ELR (cell line): ENCODE measurements around the gene LMX1A.

Source experiments
- DNase-seq: peaks from one replicate; pipeline ENCODE4 v3.0.0-alpha.2; 2015; ENCODE audit warnings: low read depth

LMX1A gene

DNA sequence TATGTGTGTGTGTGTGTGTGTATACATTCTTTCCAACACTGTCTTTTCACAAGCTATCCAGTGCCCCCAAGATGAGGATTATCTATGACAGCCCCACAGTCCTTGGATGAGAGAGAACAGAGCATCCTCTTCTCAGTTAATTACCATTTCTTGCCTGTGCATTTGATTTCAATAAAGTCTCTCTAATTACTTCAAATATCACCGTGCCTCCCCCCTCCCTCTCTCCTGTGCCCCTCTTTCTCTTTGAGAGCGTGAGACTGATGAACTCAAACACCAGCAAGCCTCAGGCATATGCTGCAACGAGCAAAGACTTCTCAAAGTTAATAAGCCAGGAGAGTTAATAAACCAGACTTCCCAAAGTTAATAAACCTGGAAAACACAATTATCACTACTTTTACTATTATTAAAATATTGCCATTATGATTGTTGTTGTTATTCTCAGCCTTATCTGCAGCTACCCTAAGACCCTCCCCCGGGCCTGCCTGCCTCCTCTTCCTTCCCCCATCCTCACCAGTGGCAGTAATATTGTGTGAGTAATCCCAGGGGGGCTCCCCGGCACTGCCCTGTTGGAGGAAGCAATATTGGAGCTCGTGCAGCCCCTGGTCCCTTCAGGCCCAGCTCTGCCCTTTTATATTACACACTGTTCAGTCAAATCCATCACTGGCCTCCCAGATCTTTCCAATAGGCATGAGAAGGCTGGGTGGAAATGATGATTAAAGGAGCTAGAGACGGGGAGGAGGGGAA, 30.9 kb downstream of the LMX1A start:
- no peak for DNase-seq

DNA sequence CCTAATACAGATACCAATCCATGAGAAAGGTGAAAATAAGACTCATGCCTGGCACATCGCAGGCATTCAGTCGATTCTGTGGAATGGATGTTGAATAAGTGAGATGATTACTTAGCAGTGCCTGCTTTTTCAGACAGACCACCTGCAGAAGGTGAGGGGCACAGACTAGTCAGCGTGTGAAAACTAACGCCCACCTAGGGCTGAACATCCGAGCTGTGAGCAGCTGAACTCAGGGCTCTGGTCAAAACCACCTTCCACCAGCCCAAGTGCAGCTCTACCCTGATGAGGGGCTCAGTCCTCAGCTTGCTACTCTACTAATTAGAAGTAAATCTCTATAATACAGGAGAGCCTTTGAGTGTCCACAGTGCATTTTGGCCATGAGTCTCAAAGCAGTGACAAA, 32.5 kb downstream of the LMX1A start:
- no peak for DNase-seq

DNA sequence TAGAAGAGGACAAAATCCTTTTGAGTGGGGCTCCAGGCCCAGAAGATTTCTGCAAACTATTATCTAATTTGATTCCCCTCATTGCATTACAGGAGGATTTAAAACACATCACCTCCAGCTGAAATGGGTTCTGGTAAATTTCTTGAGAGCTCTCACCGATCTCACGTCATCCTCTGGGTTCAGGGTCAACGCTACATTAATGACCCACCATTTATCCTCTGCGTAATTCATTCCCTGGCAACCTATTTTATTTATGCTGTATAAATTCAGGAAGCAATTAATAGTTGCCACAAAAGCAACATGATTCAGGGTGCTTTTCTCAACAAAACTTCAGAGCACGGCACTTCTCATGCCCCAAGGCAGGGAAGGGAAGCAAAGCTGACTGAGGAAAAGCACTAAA, 38.9 kb downstream of the LMX1A start:
- DNase-seq = no peak

DNA sequence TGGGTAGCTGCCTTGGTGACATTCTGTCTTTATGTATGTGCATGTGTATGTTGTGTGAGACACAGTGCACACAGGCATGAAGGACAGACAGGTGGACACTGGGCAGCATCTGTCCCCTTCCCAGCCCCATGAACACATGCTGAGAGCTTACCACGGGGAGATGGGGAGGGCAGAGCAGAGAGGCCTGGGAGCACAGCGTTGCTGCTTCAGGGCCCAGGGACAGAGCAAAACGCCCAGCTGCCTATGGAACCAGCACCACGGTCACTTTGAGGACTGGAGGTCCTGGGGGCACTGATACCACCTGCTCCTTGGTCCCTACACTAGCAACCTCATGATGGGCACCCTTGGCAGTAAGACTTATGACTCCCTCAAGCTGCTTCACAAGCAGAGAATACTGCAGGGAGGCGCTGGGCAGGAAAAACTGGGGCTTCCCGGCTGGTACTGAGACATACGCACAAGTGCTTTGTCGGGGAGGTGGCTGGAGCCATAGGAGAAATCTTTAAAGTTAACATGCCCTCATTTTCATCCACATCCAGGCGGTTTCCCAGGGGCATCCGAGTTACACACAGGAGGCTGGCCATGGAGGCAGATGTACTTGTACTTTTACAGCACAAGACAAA, 40.3 kb downstream of the LMX1A start:
- DNase-seq = no peak

DNA sequence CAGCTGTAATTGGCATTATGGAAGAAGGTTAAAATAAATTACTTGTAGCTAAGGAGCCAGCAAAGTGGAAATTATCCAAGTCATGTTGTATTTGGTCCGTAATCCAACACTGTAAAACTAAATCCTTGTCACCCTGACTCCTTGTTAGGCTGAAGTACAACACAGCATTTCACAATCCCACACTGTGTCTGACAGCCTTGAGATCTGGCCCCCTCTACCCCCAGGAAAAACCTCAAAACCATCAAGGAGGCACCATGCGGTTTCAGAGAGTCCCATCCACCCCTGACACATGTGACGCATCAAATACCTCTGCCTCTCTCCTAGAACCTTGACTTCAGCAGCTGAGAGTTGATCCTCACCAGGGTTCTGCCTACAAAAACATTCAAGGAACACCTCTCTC, 41.0 kb downstream of the LMX1A start:
- DNase-seq = no peak

DNA sequence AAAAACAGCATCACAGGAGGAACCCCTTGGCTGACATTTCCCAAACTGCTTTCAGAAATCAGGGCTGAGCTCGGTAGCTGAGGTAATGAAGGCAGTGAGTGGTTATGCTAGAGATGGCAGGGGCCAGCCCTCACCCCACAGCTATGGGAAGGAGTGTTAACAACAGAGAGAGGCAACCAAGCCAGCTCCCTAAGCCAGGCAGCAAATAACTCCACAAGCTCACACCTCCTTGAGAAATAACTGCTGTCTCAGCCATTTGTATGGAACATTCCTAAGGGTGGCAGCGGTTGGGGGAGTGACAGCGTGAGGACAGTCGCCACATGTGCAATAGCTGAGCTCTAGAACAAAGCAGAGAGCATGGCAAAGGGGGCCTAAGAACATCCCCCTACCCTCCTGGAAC, 42.6 kb downstream of the LMX1A start:
- DNase-seq = no peak

DNA sequence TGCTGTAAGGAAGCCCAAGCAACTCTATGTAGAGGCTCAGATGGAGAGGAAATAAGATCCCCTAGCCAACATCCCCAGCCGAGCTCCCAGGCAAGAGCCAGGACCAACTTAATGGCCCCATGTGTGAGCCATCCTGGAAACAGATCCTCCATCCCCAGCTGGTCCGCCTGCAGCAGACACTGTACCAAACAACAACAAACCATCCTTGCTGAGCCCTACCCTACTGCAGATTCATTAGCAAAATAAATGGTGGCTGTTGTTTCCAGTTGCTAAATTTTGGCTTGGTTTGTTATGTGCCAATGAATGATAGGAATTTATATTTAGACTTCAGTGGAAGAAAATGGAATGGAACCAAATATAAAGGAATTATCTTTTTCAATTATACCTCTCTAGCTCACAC, 43.9 kb downstream of the LMX1A start:
- DNase-seq = no peak

DNA sequence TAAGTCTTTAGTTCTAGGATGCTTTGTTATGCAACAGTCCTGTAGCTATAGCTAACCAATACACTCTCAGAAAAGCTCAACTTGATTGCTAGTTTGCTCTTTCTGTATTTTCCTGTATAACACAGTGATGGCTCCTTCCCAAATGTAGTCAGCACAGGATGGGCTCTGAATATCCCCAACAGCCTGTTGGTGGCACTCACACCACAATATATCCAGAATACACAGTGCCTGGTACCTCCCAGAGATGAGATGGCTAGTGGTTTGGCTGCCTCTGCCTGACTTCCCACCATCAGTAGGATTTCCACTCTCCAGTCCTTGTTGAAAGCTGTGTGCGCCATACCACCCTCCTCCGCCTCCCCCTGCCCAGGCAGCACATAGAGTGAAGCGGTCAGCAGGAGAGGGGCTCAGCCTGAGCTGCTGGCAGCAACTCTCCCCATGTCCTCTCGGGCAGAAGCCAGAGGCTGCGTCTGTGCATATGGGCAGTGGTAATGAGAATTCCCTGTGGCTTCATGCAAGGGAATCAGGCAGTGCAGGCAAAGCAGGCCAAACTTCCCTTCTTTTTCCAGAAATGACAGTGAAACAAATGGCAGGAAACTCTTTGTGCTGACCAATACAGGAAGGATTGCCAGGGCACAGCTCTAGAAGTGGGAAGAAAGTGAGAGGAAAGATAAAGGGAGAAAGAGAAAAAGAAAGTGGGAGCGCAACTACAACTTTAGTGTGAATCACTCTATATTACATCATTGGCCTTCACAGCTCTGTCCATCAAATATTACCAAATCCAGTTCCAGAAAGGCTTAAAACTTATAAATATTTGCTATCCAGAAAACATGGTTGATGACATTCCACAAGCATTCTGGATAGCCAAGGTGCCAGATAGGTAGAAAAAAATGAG, 49.7 kb downstream of the LMX1A start:
- no peak for DNase-seq

DNA sequence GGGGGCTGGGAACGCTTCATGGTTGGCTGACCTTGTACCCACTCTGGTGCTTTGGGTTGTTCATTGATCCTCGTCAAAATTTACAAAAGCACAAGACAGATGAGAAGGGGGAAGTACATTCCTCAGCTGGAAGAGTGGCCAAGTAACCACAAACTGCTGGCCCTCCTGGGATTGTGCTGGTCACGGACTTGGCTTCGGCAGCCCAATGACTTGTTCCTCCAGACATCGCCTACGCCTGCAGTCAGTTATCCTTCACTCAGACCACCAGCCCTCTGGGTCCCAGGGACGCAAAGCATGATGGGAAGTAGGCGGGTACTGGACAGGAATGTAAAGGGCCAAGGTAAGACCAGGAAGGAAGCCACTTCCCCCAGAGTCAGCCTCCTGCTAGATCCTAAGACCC, 53.1 kb downstream of the LMX1A start:
- DNase-seq = no peak

DNA sequence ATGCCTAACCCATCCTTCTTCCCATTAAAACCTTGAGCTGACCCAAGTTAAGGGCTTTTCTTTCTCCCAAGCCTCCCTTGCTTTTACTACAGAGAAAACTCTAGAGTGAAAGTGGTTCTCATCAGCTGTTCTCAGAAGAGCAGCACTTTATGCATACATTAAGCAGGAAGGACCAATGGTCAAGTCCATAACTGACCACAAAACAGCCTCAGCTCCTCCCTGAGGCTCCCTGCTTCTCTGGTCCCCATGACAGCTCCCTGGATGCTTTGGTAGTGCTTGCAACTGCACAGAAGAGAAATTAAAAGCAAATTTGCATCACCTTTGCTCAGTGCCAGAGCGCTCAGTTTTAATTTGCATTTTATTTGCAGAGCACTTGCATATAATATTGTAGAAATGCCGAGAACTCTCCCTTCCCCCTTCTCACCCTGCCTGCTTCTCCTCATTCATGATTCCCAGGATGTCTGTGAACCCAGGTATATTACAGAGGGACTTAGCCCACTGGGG, 56.1 kb downstream of the LMX1A start:
- DNase-seq = no peak

DNA sequence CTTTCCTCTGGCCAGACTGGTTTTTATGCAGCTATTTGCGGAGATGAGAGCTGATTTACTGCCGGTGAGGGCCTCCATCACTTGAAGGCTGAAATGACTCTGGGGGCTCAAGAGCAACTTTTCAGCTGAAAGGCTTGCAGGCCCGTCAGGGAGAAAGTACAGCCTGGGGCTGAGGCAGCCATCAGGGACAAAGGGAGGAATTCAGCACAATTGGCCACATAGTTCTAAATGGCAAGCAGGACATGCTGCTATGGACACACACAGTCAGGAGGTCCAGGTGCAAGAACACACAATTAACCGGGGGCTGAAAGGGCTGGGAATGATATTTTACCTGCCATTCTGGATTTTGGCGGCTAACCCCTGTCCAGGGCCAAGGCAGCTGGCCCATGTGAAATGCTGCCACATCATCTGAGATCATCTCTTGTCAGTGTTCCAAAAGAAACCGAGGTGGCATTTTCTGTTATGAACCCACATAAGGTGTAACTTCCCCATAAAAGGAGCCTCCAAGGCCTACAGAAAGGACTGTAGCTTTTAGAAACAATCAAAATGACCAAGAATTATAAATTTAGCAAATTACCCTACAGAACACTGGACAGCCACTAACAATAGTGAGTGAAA, 58.2 kb downstream of the LMX1A start:
- no peak for DNase-seq

DNA sequence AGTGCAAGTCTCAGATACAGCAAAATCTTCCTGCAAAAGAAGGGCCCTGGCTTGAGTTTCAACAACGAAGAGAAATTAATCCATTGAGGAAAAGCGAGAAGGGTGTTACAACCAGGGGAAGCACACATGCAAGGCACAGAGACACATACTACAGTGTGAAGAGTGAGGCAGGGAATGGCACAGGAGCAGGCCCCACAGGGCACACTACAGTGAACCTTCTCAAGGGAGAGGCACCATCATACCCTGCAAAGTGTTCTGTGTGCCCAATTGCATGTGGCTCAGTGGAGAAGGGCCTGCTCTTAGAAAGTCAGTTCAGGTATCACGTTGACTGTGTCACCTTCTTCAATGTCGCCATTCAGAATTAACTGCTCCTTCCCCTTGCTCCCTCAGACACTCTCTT, 60.3 kb downstream of the LMX1A start:
- no peak for DNase-seq

DNA sequence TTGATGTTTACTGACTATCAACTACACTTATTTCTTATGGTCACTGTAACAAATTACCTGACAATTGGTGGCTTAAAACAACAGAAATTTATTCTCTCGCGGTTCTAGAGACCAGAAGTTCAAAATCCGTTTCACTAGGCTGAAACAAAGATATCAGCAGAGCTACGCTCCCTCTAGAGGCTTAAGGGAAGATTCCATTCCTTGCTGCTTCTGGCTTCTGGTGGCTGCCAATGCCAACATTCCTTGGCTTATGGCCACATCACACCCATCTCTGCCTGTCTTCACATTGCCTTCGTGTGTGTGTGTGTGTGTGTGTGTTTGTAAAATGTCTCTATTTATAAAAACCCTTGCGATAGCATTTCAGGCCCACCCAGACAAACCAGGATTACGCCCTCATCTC, 66.4 kb downstream of the LMX1A start:
- peak; percentile 2 for DNase-seq

DNA sequence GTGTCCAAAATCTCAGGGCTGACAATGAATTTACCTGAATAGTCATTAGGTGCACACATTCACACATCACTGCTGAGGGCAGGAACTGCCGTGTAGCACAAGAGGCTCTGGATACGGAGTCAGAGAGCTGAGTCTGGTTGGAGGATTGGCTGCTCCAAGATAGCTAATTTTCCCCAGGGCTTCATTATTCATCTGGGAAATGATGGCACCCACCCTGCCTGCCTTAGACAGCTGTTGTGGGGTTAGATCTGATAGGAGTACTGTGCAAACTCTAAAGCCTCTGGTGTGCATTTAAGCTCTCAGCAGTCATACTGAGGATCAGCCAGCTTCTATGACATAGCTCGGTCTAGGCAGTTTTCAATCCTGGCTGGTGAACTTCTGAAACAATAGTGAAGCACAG, 67.0 kb downstream of the LMX1A start:
- DNase-seq = no peak

DNA sequence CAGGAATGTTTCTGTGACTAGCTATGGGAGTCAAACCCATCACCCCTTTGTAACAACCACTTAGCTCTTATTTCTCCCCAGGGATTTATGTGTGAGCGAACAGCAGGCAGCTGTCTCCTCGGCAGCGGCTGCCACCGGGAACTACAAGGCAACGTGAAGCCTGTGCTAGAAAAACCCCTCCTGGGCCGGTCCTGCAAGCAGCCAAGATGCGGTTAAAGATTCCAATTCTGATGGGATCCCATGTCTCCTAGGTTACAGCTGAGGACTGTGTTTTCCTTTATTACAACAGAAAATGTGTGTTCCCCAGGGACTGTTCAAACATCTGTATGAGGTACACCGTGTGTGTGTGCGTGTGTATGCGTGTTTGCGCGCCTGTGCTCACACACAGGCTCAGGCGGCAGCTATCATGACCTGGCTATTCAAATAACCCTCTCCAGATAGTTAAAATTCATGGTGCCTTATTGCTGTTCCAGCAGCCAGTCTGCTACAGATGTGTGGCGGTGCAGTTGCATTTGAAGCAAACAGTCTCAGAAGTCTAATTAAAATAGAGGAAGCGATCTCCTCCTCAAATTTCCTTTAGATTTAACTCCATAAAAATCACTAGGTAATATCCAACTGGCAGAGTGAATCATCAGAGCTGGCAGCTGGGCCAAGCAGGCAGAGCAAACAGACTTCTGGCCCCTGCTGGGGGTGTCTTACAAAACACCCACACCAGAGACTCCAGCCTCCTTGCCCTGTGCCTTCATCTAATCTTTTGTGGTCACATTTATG, 68.0 kb downstream of the LMX1A start:
- DNase-seq = no peak

DNA sequence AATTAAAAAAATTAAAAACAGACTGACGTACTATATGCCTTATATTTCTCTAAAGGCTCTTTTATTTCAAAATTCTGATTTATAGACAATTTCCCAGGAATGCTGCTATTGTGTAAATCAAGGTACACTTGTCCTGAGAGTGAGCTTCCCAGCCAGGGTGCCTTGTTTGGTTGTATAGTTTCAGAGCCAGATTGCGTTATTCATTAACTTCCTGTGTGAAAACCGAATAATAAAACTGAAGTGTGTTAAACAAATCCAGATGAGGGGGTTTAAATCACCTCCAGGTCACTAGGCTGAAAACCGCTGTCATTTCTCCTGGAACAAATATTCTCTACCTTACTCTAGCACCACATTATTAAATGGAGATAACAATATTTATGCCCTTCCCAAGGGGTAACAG, 68.7 kb downstream of the LMX1A start:
- no peak for DNase-seq

DNA sequence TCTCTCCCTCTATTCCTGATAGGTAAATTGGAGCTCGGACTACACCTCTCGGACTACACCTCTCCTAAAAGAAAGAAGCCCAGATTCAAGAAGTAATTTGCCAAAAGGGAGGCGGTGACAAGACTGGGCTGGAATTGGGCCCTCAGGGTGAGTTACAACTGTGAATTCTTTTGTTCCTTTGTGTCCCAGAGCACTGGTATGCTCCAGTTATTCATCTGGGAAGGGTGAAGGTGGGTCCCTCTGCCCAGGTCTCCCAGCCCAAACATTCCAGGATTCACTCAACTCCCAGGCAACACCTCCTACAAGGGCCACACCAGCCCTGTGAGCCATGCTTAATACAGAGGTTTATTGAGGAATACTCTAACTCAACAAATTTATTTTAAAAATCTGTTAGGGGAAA, 69.2 kb downstream of the LMX1A start:
- DNase-seq = no peak

DNA sequence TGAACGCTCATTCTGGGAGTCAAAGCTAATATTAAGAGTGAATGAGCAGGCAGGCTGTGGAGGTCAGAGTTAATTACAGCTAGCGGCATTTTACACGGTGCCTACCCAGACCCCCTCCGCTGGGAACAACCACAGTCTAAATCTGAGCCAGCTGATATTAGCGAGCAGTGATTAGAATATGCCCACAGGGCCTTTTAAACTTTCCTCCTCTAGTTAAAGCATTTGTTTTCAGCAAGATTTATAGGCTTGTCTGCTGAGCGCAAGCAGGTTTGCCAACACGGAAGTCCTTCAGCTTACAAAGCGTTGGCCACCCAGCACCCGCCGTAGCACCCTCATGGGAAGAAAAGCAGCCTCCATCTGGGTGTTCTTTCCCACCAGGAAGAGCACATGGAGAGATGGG, 72.1 kb downstream of the LMX1A start:
- DNase-seq = no peak

DNA sequence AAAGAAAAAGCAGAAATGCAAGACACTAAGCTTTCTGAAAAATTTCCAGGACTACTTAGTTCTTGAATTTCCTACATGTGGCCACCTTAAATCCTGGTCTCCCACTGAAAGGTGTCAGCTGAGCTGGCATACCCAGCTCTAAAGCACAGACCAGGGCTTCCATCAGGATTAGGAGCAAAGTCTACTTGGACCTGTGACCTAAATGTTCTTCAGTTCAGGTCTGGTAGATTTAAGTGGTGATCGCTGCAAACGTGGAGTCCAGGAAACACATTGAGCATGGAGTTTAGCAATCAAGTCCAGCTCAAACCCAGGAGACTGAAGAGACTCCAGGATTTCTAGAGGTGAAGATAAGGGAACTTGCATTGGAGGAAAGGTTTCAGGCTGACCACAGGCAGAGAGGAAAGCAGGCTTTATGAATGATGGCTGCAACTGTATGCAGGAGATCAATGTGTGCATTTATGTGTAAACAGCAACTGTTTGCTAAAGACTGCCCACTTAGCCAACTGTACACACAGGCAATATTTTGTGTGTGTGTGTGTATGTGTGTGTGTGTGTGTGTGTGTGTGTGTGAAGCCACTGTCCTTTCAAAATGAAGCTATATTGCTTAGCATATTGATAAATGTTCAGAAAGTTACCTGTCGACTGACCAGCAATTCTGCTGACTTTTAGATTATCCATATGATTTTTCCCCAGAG, 75.2 kb downstream of the LMX1A start:
- no peak for DNase-seq

DNA sequence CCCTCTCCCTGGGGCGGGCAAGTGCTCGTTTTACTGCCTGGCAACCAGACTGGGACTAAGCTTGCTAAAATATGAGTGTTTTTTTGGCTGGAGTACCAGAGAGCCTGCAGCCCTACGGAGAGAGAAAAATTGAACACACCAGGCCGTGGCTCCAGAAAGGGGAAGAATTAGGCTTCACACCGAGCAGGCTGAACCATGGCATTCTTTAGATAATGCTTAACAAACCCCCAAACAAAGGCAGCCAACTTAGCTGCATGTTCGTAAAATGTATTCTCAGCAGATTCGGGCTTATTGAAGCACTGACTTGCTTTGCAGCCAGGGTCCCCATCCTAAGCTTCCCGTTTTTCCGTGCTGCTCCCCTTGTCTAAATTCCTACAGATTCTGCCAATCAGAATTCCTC, 76.6 kb downstream of the LMX1A start:
- DNase-seq = no peak

DNA sequence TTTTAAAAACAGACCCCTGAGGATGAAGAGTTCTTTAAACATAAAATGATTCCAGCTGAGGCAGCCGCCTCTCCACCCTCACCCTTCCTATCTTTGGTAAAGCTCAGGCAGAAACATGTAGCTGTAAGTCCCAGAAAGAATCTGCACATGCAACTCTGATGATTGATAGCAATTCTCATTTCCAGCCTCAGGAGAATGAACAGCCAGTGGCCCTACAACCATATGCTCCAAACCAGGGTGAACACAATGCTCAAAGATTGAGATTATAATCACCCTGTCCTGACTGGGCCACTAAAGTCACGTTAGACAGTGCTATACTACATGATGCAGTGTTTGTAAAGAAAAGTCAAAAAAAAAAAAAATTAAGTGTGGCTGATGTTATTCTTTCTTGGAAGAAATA, 80.2 kb downstream of the LMX1A start:
- no peak for DNase-seq
